Measurements from ENCODE around the gene PTOV1.

The PTOV1 gene

DNA sequence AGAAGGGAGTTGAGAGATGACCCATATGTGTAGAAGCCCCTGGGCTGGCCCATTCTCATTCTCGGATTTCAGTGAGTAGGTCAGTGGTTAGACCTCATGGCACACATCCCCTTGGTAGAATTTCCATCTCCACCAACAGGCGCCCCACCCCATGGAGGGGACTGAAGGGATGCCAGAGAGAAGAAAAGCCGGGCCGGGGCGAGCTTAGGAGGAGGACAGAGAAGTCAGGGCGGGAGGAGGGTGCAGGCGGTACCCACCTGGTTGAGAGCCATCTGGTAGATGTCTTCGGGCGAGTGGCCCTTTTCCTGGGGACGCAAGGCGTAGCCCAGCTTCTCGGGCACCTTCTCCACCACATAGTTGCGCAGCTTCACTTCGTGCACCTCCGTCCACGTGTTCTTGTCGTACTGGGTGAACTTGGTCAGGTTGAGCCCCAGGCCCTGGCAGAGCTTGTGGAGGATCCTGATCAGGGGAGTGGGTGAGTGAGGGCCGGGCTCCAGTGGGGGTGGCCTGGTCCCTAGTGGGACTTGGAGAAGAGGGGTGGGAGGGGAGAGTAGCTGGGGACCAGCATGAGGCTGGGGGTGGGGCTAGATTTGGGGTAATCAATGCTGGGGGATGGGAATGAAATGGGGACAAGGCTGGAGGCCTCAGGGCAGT, 43.2 kb downstream of the PTOV1 start:
- H3K9ac ChIP-seq (ENCODE audit: low read length), result no peak overlapping the region
- H3K27ac ChIP-seq (ENCODE audit: low read length), result no peak overlapping the region
- H3K9me3 ChIP-seq (replicated peaks; ENCODE audit: insufficient read depth, low read length), result no peaks in the 10 kb centered on the region
- peaks cover 14% of the 10 kb centered on the region for H3K4me1 ChIP-seq (ENCODE audit: low read length)
- H3F3A ChIP-seq (ENCODE audit: insufficient read depth, low read length), result peaks cover 16% of the 10 kb centered on the region; the same call in 1 of the 2 replicates
- no peak for DNase-seq
- H3K27me3 ChIP-seq (replicated peaks; ENCODE audit: insufficient read depth, low read length), result peaks cover 5% of the 10 kb centered on the region; the same call in 1 of the 2 replicates
- no peak overlapping the region for H3K4me3 ChIP-seq (ENCODE audit: low read length)
- H3K79me2 ChIP-seq (ENCODE audit: low read length), result no peaks in the 10 kb centered on the region
- H3K36me3 ChIP-seq (replicated peaks; ENCODE audit: insufficient read depth, low read length), result no peaks in the 10 kb centered on the region
- no peaks in the 10 kb centered on the region for H4K20me1 ChIP-seq (ENCODE audit: insufficient read depth, low read length)
- no peak overlapping the region for H3K4me2 ChIP-seq (ENCODE audit: low read depth, low read length)
- H2AFZ ChIP-seq (ENCODE audit: low read length), result no peak overlapping the region
- TF ChIP-seq EZH2 (optimal IDR thresholded peaks at IDR 0.05; ENCODE audit: low read depth, low read length) (no peak), EZH2phosphoT487 (IDR thresholded peaks at IDR 0.05; ENCODE audit: low read length) (no peak)
- TF ChIP-seq, protein P1, sequence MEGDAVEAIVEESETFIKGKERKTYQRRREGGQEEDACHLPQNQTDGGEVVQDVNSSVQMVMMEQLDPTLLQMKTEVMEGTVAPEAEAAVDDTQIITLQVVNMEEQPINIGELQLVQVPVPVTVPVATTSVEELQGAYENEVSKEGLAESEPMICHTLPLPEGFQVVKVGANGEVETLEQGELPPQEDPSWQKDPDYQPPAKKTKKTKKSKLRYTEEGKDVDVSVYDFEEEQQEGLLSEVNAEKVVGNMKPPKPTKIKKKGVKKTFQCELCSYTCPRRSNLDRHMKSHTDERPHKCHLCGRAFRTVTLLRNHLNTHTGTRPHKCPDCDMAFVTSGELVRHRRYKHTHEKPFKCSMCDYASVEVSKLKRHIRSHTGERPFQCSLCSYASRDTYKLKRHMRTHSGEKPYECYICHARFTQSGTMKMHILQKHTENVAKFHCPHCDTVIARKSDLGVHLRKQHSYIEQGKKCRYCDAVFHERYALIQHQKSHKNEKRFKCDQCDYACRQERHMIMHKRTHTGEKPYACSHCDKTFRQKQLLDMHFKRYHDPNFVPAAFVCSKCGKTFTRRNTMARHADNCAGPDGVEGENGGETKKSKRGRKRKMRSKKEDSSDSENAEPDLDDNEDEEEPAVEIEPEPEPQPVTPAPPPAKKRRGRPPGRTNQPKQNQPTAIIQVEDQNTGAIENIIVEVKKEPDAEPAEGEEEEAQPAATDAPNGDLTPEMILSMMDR (IDR thresholded peaks at IDR 0.05; ENCODE audit: low read length), result no peak
- no peaks in the 10 kb centered on the region for H3K9me2 ChIP-seq (replicated peaks; ENCODE audit: insufficient read depth, low read length)

DNA sequence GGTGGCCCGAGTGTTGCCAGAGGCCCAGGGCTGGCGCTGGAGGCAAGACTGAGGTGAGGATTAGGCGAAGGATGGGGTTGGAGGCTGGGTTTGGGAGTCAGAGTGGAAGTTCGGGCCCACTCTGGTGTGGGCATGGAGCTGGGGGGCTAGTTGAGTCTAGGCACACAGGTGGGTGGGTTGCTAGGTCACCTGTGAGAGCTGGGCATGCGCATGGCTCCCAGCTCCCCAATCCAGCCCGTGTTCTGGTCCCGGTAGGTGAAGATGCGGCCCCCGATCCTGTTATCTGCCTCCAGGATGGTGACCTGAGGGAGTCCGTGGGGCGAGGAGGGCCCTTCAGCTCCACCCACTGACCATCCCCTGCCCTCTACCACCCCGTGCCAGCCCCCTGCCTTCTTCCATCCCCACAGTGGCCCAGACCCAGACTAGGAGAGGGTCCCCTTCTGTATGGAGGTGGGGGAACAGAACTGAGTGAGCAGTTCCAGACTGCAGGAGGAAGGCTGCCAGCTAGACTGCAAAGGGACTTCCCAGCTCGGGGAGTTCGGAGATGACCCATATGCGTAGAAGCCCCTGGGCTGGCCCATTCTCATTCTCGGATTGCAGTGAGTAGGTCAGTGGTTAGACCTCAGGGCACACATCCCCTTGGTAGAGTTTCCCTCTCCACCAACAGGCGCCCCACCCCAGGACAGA, 44.1 kb downstream of the PTOV1 start:
- Histone ChIP-seq H3K27ac (ENCODE audit: low read length) (no peak overlapping the region), H4K20me1 (ENCODE audit: insufficient read depth, low read length) (no peaks in the 10 kb centered on the region), H3K4me3 (ENCODE audit: low read length) (no peak overlapping the region), H3K27me3 (replicated peaks; ENCODE audit: insufficient read depth, low read length) (peaks cover 5% of the 10 kb centered on the region; the same call in 1 of the 2 replicates), H3K9ac (ENCODE audit: low read length) (no peak overlapping the region), H3K79me2 (ENCODE audit: low read length) (no peaks in the 10 kb centered on the region), H3K4me2 (ENCODE audit: low read depth, low read length) (no peak overlapping the region), H2AFZ (ENCODE audit: low read length) (no peak overlapping the region), H3F3A (ENCODE audit: insufficient read depth, low read length) (peaks cover 16% of the 10 kb centered on the region), H3K9me3 (replicated peaks; ENCODE audit: insufficient read depth, low read length) (no peaks in the 10 kb centered on the region), H3K4me1 (ENCODE audit: low read length) (peaks cover 14% of the 10 kb centered on the region), H3K36me3 (replicated peaks; ENCODE audit: insufficient read depth, low read length) (no peaks in the 10 kb centered on the region), H3K9me2 (replicated peaks; ENCODE audit: insufficient read depth, low read length) (no peaks in the 10 kb centered on the region)
- TF ChIP-seq, protein P1 (IDR thresholded peaks at IDR 0.05; ENCODE audit: low read length), result no peak
- TF ChIP-seq EZH2 (optimal IDR thresholded peaks at IDR 0.05; ENCODE audit: low read depth, low read length), result no peak
- TF ChIP-seq EZH2phosphoT487 (IDR thresholded peaks at IDR 0.05; ENCODE audit: low read length), result no peak
- DNase-seq, result no peak

DNA sequence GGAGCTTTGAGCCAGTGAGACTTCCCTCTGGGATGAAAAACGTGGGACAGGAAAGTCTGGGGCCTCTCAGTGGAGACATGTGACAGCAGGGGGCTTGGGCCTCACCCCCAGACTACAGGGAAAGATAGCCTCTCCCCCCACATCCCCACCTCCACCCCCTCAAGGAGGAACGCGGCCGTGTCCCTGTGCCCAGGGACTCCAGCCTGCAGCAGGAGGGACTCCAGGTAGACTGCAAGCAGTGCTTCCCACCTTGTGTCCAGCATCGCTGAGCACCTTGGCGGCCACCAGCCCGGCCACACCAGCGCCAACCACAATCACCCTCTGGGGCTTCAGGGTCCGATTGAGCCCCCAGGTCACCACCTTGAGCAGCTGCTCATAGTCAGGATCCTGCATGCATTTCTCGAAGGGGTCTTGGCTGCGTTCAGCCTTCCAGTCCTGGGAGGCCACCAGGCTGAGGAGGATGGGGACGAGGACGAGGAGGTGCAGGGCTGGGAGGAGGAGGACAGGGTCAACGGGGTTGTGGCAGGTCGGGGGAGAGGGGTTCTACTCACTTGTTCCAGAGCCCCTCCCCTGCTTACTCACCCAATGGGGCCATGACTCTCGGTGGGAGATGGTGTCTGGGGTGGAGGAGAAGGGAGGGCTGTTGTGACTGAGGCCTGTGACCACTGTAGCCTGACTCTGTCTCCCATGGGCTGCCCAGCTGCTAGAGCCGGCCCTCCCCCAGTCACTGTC, 44.8 kb downstream of the PTOV1 start:
- Histone ChIP-seq H3K9ac (ENCODE audit: low read length) (no peak overlapping the region), H3K36me3 (replicated peaks; ENCODE audit: insufficient read depth, low read length) (no peaks in the 10 kb centered on the region), H3K9me2 (replicated peaks; ENCODE audit: insufficient read depth, low read length) (no peaks in the 10 kb centered on the region), H3K9me3 (replicated peaks; ENCODE audit: insufficient read depth, low read length) (no peaks in the 10 kb centered on the region), H3K4me1 (ENCODE audit: low read length) (peaks cover 14% of the 10 kb centered on the region), H3F3A (ENCODE audit: insufficient read depth, low read length) (peaks cover 16% of the 10 kb centered on the region), H3K4me3 (ENCODE audit: low read length) (no peak overlapping the region), H3K27me3 (replicated peaks; ENCODE audit: insufficient read depth, low read length) (peaks cover 5% of the 10 kb centered on the region; the same call in 1 of the 2 replicates), H4K20me1 (ENCODE audit: insufficient read depth, low read length) (no peaks in the 10 kb centered on the region), H3K27ac (ENCODE audit: low read length) (no peak overlapping the region), H2AFZ (ENCODE audit: low read length) (no peak overlapping the region), H3K79me2 (ENCODE audit: low read length) (no peaks in the 10 kb centered on the region), H3K4me2 (ENCODE audit: low read depth, low read length) (no peak overlapping the region)
- DNase-seq, result no peak
- TF ChIP-seq EZH2 (optimal IDR thresholded peaks at IDR 0.05; ENCODE audit: low read depth, low read length), result no peak
- TF ChIP-seq, protein P1 (IDR thresholded peaks at IDR 0.05; ENCODE audit: low read length), result no peak
- TF ChIP-seq EZH2phosphoT487 (IDR thresholded peaks at IDR 0.05; ENCODE audit: low read length), result no peak

Measured in MM.1S (cell line).